ENCODE results near the gene SLC7A1. TPM values are rescaled to one million over a fixed set of nuclear protein-coding genes. Genes with fewer than 3 reads are reported as not detected.

SLC7A1 gene
- polyA plus RNA-seq, 1 experiment: 43.2 TPM

DNA sequence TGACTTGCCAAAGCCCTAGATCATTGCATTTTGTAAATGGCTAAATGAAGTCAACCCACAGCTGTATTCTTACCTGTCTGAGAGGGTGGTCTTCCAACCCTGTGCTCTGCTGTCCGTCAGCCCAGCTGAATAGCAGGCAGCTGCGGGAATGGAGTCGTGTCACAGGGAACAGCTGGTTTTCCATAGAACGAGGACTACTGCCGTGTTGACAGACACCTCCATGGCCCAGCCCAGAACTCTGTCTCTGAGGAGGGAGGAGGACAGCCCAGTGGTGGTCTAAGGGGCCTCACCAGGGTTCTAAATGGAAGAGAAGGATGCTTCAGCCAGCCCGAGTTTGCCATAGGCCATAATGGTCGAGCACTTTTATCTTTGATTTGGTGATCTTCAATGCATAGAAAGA is 110.7 kb downstream of the SLC7A1 start:
- Histone ChIP-seq H3K4me3 (ENCODE audit: low read depth, low read length) (no peak overlapping the region), H3K36me3 (ENCODE audit: control insufficient read depth, insufficient read depth, low read length) (no peaks in the 10 kb centered on the region), H3K27me3 (ENCODE audit: control insufficient read depth, insufficient read depth, low read length) (peaks cover 13% of the 10 kb centered on the region)
- TF ChIP-seq, protein P1, sequence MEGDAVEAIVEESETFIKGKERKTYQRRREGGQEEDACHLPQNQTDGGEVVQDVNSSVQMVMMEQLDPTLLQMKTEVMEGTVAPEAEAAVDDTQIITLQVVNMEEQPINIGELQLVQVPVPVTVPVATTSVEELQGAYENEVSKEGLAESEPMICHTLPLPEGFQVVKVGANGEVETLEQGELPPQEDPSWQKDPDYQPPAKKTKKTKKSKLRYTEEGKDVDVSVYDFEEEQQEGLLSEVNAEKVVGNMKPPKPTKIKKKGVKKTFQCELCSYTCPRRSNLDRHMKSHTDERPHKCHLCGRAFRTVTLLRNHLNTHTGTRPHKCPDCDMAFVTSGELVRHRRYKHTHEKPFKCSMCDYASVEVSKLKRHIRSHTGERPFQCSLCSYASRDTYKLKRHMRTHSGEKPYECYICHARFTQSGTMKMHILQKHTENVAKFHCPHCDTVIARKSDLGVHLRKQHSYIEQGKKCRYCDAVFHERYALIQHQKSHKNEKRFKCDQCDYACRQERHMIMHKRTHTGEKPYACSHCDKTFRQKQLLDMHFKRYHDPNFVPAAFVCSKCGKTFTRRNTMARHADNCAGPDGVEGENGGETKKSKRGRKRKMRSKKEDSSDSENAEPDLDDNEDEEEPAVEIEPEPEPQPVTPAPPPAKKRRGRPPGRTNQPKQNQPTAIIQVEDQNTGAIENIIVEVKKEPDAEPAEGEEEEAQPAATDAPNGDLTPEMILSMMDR (IDR thresholded peaks at IDR 0.05; ENCODE audit: insufficient read depth, low read depth, low read length): no peak
- ChIA-PET POLR2A (no interaction called here), CTCF (interaction anchor here (0.7 to 2.1 kb wide), 6 partner anchors 10 to 23 kb away, joined by 3 to 7 read pairs (median 4); no protein-coding TSS in a partner anchor)
- no peak for DNase-seq (ENCODE audit: low read depth)

DNA sequence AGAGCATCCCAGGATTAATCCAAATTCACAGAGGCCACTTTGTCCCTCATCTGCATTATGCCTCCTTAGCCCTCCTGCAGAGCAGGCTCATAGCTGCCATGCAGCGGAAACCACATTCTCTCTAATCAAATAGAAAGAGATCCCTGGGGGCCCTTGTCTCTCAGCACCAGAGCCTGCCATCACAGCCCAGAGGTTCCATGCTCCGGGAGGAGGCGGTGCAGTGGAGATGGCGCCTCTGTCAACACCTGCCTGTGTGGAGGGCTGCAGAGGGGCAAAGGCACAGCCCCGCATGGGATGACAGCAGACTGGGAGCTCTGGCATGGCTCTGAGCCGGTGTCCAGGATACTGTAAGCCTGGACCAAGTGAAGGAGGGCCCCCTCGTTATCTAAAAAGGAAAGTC is 111.3 kb downstream of the SLC7A1 start:
- DNase-seq (ENCODE audit: low read depth): no peak
- ChIA-PET CTCF (interaction anchor here (0.6 to 2.1 kb wide), 7 partner anchors 9 to 81 kb away, joined by 3 to 7 read pairs (median 3); no protein-coding TSS in a partner anchor), POLR2A (no interaction called here)
- no peak overlapping the region for H3K4me3 ChIP-seq (ENCODE audit: low read depth, low read length)
- no peaks in the 10 kb centered on the region for H3K36me3 ChIP-seq (ENCODE audit: control insufficient read depth, insufficient read depth, low read length)
- H3K27me3 ChIP-seq (ENCODE audit: control insufficient read depth, insufficient read depth, low read length): peaks cover 11% of the 10 kb centered on the region
- TF ChIP-seq, protein P1 (IDR thresholded peaks at IDR 0.05; ENCODE audit: insufficient read depth, low read depth, low read length): no peak

DNA sequence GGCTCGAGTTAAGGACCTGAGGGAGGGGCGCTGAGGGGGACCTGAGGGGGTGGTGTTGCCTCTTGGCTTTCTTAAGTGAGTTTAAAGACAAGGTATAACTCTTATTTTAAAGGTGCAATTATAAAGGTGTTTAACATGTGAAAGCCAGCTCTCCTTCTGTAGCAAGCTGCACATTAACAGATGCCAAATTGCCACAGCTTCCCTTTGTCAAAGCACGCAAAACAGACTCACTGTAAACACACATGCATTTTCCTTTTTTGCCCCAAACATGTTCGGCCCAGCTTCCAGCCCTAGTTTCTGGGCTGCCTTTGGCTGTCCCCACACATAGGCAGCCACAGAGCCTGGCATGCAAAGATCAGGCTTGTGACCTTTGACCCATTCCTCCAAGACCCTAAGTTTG is 111.9 kb downstream of the SLC7A1 start:
- no peak overlapping the region for H3K4me3 ChIP-seq (ENCODE audit: low read depth, low read length)
- TF ChIP-seq, protein P1 (IDR thresholded peaks at IDR 0.05; ENCODE audit: insufficient read depth, low read depth, low read length): no peak
- H3K36me3 ChIP-seq (ENCODE audit: control insufficient read depth, insufficient read depth, low read length): no peaks in the 10 kb centered on the region
- peaks cover 17% of the 10 kb centered on the region for H3K27me3 ChIP-seq (ENCODE audit: control insufficient read depth, insufficient read depth, low read length)
- no peak for DNase-seq (ENCODE audit: low read depth)
- CTCF ChIA-PET: interaction anchor here (0.6 to 2.1 kb wide), 7 partner anchors 9 to 149 kb away, joined by 3 to 7 read pairs (median 3); no protein-coding TSS in a partner anchor
- POLR2A ChIA-PET: no interaction called here

DNA sequence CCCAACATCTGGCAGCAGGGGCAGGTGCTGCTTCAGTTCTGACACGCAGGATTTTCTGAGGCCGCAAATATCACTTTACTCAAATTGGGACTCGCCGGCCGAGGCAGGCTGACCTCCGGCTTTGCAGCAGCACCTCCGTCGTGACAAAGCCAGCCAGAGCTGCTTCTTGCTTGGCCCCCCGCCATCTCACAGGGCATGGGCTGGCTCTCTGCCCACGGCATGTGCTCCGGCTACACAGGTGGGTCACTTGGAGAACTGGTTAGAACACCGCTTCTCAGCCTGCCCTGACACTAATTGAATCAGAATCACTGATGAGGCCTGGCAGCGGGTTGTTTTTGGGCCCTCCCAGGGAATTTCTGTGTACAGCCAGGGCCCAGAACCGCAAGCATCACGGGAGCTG is 112.3 kb downstream of the SLC7A1 start:
- CTCF ChIA-PET: interaction anchor here (0.7 to 2.1 kb wide), 4 partner anchors 8 to 149 kb away, joined by 3 to 6 read pairs (median 4); no protein-coding TSS in a partner anchor
- no peaks in the 10 kb centered on the region for H3K36me3 ChIP-seq (ENCODE audit: control insufficient read depth, insufficient read depth, low read length)
- no peak overlapping the region for H3K4me3 ChIP-seq (ENCODE audit: low read depth, low read length)
- POLR2A ChIA-PET: no interaction called here
- DNase-seq (ENCODE audit: low read depth): no peak
- TF ChIP-seq, protein P1 (IDR thresholded peaks at IDR 0.05; ENCODE audit: insufficient read depth, low read depth, low read length): no peak
- peaks cover 15% of the 10 kb centered on the region for H3K27me3 ChIP-seq (ENCODE audit: control insufficient read depth, insufficient read depth, low read length)

DNA sequence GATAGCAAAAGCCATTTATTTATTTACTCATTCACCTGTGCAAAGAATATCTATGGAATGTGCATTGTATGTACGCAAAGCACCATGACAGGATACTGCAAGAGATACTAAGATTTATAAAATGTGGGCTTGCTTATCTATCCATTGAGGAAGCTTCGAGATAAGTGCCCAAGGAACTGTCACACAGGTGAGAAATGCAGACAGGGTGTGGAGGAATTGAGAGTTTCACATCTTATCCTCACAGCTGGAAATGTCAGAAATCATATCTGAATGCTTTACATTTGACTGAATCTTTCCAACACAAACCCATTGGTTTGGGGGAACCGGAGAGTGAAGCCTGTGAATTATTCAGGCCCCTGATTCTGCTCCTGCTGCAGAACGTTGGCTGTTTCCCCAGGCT is 113.0 kb downstream of the SLC7A1 start:
- Histone ChIP-seq H3K27me3 (ENCODE audit: control insufficient read depth, insufficient read depth, low read length) (peaks cover 16% of the 10 kb centered on the region), H3K36me3 (ENCODE audit: control insufficient read depth, insufficient read depth, low read length) (no peaks in the 10 kb centered on the region), H3K4me3 (ENCODE audit: low read depth, low read length) (no peak overlapping the region)
- TF ChIP-seq, protein P1 (IDR thresholded peaks at IDR 0.05; ENCODE audit: insufficient read depth, low read depth, low read length): no peak
- CTCF ChIA-PET: no interaction called here
- no peak for DNase-seq (ENCODE audit: low read depth)
- POLR2A ChIA-PET: no interaction called here
